ENCODE measurements around the gene PRIMPOL.
A peak's percentile ranks its signal among the peaks of the same experiment; 100 is the strongest.
"Not testable (repeated sequence)": the region's sequence is repeated elsewhere in the genome, so short reads cannot be mapped to it uniquely, and the experiment has no call there.

PRIMPOL gene

GRCh38 chr4:184695178-184695896, 45.8 kb downstream of the PRIMPOL start:
- no peak overlapping the region for H3K4me3 ChIP-seq
- H3K27ac ChIP-seq, result peak overlapping the region in 4 of 21 experiments; percentile 12 to 41 (median 30)

- no peak overlapping the region for H3K4me3 ChIP-seq
- H3K27ac ChIP-seq, result no peak overlapping the region
Measured at GRCh38 chr4:184697956-184698355, 48.4 kb downstream of the PRIMPOL start.

GRCh38 chr4:184699941-184700340, 50.4 kb downstream of the PRIMPOL start:
- H3K4me3 ChIP-seq, result no peak overlapping the region
- H3K27ac ChIP-seq, result no peak overlapping the region

- Histone ChIP-seq H3K27ac (no peak overlapping the region), H3K4me3 (no peak overlapping the region)
Measured at GRCh38 chr4:184702114-184702513, 52.6 kb downstream of the PRIMPOL start.

- no peak overlapping the region for H3K27ac ChIP-seq
Measured at GRCh38 chr4:184705692-184706091, 56.2 kb downstream of the PRIMPOL start.

GRCh38 chr4:184706453-184706852, 56.9 kb downstream of the PRIMPOL start:
- no peak overlapping the region for H3K27ac ChIP-seq
- no peak overlapping the region for H3K4me3 ChIP-seq

More at GRCh38 chr4:184705692-184706091, 56.2 kb downstream of the PRIMPOL start:
- no peak overlapping the region for H3K4me3 ChIP-seq

- Histone ChIP-seq H3K4me3 (no peak overlapping the region), H3K27ac (no peak overlapping the region)
Measured at GRCh38 chr4:184712322-184712721, 62.8 kb downstream of the PRIMPOL start.

GRCh38 chr4:184713887-184714286, 64.3 kb downstream of the PRIMPOL start:
- H3K27ac ChIP-seq, result no peak overlapping the region
- no peak overlapping the region for H3K4me3 ChIP-seq

- H3K4me3 ChIP-seq, result no peak overlapping the region
- H3K27ac ChIP-seq, result no peak overlapping the region
Measured at GRCh38 chr4:184715526-184715925, 66.0 kb downstream of the PRIMPOL start.

- Histone ChIP-seq H3K4me3 (no peak overlapping the region), H3K27ac (no peak overlapping the region)
Measured at GRCh38 chr4:184719407-184719806, 69.9 kb downstream of the PRIMPOL start.

- H3K4me3 ChIP-seq, result no peak overlapping the region
- H3K27ac ChIP-seq, result no peak overlapping the region
Measured at GRCh38 chr4:184721254-184721653, 71.7 kb downstream of the PRIMPOL start.

GRCh38 chr4:184722798-184723197, 73.3 kb downstream of the PRIMPOL start:
- no peak overlapping the region for H3K4me3 ChIP-seq
- H3K27ac ChIP-seq, result no peak overlapping the region

- H3K4me3 ChIP-seq, result no peak overlapping the region
Measured at GRCh38 chr4:184727430-184727829, 77.9 kb downstream of the PRIMPOL start.

GRCh38 chr4:184728858-184729257, 79.3 kb downstream of the PRIMPOL start:
- peak overlapping the region in 2 of 21 experiments; percentile 11 to 47 for H3K27ac ChIP-seq
- no peak overlapping the region for H3K4me3 ChIP-seq

More at GRCh38 chr4:184727430-184727829, 77.9 kb downstream of the PRIMPOL start:
- no peak overlapping the region for H3K27ac ChIP-seq

GRCh38 chr4:184729946-184730345, 80.4 kb downstream of the PRIMPOL start:
- Histone ChIP-seq H3K4me3 (no peak overlapping the region), H3K27ac (peak overlapping the region in 1 of 21 experiments; percentile 41)

GRCh38 chr4:184731056-184731455, 81.5 kb downstream of the PRIMPOL start:
- no peak overlapping the region for H3K4me3 ChIP-seq
- no peak overlapping the region for H3K27ac ChIP-seq

GRCh38 chr4:184732126-184732525, 82.6 kb downstream of the PRIMPOL start:
- H3K27ac ChIP-seq, result peak overlapping the region in 13 of 21 experiments; percentile 8 to 78 (median 57)
- H3K4me3 ChIP-seq, result no peak overlapping the region

- H3K27ac ChIP-seq, result peak within 1 kb of the TSS in 20 of 21 experiments; percentile 15 to 78 (median 70)
Measured at GRCh38 chr4:184733654-184734524, 84.4 kb downstream of the PRIMPOL start, which contains the start of gene CENPU. TSS of gene CENPU (minus strand) at chr4:184734096. CDS start at chr4:184734062, 34 bp downstream.

GRCh38 chr4:184734758-184735157, 85.2 kb downstream of the PRIMPOL start:
- Histone ChIP-seq H3K27ac (peak overlapping the region in 7 of 21 experiments; percentile 30 to 78 (median 65)), H3K4me3 (peak overlapping the region; percentile 67 to 98 (median 91))

More at GRCh38 chr4:184733654-184734524, 84.4 kb downstream of the PRIMPOL start, which contains the start of gene CENPU:
- peak within 1 kb of the TSS; percentile 67 to 98 (median 91) for H3K4me3 ChIP-seq

- H3K27ac ChIP-seq, result not testable (repeated sequence)
Measured at GRCh38 chr4:184739575-184739974, 90.0 kb downstream of the PRIMPOL start.

More at GRCh38 chr4:184739575-184739974, 90.0 kb downstream of the PRIMPOL start:
- H3K4me3 ChIP-seq, result not testable (repeated sequence)

Data from skin epidermis (tissue), 12 donors.